IMR-90 (cell line): ENCODE measurements around the gene SERP2.

Experiments used
- BHLHE40 ChIP-seq: fragments of 150-350 bp; IDR thresholded peaks from 2 replicates; pipeline ENCODE4 v1.6.1; 2016; ENCODE audit warnings: mild to moderate bottlenecking, low read depth, low read length
- CEBPB ChIP-seq: IDR thresholded peaks from 2 replicates; pipeline ENCODE4 v1.6.1; 2012; ENCODE audit warnings: low read depth, low read length, improper control_type of control experiment
- CHD1 ChIP-seq: IDR thresholded peaks from 2 replicates; pipeline ENCODE4 v1.6.1; 2012; ENCODE audit warnings: low read depth, low read length, improper control_type of control experiment
- POLR2A ChIP-seq: IDR thresholded peaks from 2 replicates; pipeline ENCODE4 v1.6.1; 2012; ENCODE audit warnings: mild to moderate bottlenecking, low read depth, low read length
- RAD21 ChIP-seq: IDR thresholded peaks from 2 replicates; pipeline ENCODE4 v1.6.1; 2012; ENCODE audit warnings: low read length, improper control_type of control experiment
- RCOR1 ChIP-seq: IDR thresholded peaks from 2 replicates; pipeline ENCODE4 v1.6.1; 2012; ENCODE audit warnings: mild to moderate bottlenecking, low read length, improper control_type of control experiment; ENCODE audit not compliant: insufficient replicate concordance
- SMC3 ChIP-seq: fragments of 150-350 bp; IDR thresholded peaks from 2 replicates; pipeline ENCODE4 v1.6.1; 2016; ENCODE audit warnings: low read depth, mild to moderate bottlenecking, antibody characterized with exemption, low read length, moderate library complexity
- TF ChIP-seq, protein P1 (sequence below): conservative IDR thresholded peaks from 2 replicates; pipeline ENCODE4 v1.5.1; 2012; ENCODE audit warnings: mild to moderate bottlenecking, low read depth, low read length, improper control_type of control experiment
- TF ChIP-seq, protein P2 (sequence below): fragments of 150-350 bp; IDR thresholded peaks from 2 replicates; pipeline ENCODE4 v1.6.1; 2017; ENCODE audit warnings: mild to moderate bottlenecking, antibody characterized with exemption, low read length, low read depth
- TF ChIP-seq, protein P3 (sequence below): fragments of 150-350 bp; IDR thresholded peaks from 2 replicates; pipeline ENCODE4 v1.6.1; 2016; ENCODE audit warnings: low read depth, mild to moderate bottlenecking, low read length, moderate library complexity, borderline replicate concordance

DNA sequence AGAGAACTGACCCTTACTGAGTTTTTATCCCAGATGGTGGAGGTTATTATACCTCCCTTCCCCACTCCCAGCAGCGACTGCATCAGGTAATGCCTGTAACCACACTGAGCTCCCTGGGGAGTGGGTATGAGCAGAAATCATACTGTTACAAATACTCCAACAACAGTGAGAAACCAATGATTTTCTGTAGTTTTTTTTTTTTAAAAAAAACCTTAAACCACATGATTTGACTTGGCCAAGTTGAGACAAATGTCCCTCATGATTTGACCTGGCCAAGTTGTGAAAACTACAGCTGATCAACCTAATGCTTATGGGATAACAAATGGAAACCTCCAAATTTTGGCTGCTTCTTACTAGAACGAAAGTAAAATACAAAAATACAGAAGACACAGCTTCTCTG lies 33.1 kb upstream of the SERP2 start:
- TF ChIP-seq, protein P1, sequence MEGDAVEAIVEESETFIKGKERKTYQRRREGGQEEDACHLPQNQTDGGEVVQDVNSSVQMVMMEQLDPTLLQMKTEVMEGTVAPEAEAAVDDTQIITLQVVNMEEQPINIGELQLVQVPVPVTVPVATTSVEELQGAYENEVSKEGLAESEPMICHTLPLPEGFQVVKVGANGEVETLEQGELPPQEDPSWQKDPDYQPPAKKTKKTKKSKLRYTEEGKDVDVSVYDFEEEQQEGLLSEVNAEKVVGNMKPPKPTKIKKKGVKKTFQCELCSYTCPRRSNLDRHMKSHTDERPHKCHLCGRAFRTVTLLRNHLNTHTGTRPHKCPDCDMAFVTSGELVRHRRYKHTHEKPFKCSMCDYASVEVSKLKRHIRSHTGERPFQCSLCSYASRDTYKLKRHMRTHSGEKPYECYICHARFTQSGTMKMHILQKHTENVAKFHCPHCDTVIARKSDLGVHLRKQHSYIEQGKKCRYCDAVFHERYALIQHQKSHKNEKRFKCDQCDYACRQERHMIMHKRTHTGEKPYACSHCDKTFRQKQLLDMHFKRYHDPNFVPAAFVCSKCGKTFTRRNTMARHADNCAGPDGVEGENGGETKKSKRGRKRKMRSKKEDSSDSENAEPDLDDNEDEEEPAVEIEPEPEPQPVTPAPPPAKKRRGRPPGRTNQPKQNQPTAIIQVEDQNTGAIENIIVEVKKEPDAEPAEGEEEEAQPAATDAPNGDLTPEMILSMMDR = no peak
- TF ChIP-seq BHLHE40 (no peak), POLR2A (no peak), RCOR1 (no peak), CEBPB (no peak), RAD21 (no peak), CHD1 (no peak), SMC3 (no peak)
- TF ChIP-seq, protein P2, sequence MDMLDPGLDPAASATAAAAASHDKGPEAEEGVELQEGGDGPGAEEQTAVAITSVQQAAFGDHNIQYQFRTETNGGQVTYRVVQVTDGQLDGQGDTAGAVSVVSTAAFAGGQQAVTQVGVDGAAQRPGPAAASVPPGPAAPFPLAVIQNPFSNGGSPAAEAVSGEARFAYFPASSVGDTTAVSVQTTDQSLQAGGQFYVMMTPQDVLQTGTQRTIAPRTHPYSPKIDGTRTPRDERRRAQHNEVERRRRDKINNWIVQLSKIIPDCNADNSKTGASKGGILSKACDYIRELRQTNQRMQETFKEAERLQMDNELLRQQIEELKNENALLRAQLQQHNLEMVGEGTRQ = no peak
- TF ChIP-seq, protein P3, sequence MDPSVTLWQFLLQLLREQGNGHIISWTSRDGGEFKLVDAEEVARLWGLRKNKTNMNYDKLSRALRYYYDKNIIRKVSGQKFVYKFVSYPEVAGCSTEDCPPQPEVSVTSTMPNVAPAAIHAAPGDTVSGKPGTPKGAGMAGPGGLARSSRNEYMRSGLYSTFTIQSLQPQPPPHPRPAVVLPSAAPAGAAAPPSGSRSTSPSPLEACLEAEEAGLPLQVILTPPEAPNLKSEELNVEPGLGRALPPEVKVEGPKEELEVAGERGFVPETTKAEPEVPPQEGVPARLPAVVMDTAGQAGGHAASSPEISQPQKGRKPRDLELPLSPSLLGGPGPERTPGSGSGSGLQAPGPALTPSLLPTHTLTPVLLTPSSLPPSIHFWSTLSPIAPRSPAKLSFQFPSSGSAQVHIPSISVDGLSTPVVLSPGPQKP = no peak
